HCT116 (cell line): ENCODE results near the gene S100A10.

Experiments used
- CBX3 ChIP-seq: IDR thresholded peaks from 2 replicates; pipeline ENCODE4 v1.6.1; 2012; ENCODE audit warnings: low read depth
- CEBPB ChIP-seq: IDR thresholded peaks from 2 replicates; pipeline ENCODE4 v1.6.1; 2012; ENCODE audit warnings: low read depth
- CTCF ChIP-seq, 3 experiments: fragments of 200-600 bp in 1 of 3; sonication (generic) in 1 of 3; IDR thresholded peaks in 2 of 3; conservative IDR thresholded peaks in 1 of 3; 2 replicates each; pipeline ENCODE4 v1.5.1; 2012 to 2017; ENCODE audit warnings: low read depth in 2 of 3, low read length in 2 of 3, antibody characterized with exemption in 1 of 3, borderline replicate concordance in 1 of 3, control low read depth in 1 of 3, mild to moderate bottlenecking in 1 of 3, mixed read lengths in 1 of 3, mixed run types in 1 of 3, moderate library complexity in 1 of 3; ENCODE audit not compliant: insufficient read depth in 1 of 3
- EZH2 ChIP-seq: fragments of 200-600 bp; sonication (generic); IDR thresholded peaks from 2 replicates; pipeline ENCODE4 v1.6.1; 2017; ENCODE audit warnings: antibody characterized with exemption, mixed run types
- EZH2phosphoT487 ChIP-seq: fragments of 200-600 bp; IDR thresholded peaks from 2 replicates; pipeline ENCODE4 v1.6.1; 2018; ENCODE audit warnings: antibody characterized with exemption, borderline replicate concordance
- MAX ChIP-seq: IDR thresholded peaks from 2 replicates; pipeline ENCODE4 v1.6.1; 2012
- POLR2AphosphoS5 ChIP-seq: IDR thresholded peaks from 2 replicates; pipeline ENCODE4 v1.6.1; 2011; ENCODE audit warnings: mild to moderate bottlenecking, low read depth, low read length, moderate library complexity
- SP1 ChIP-seq: IDR thresholded peaks from 2 replicates; pipeline ENCODE4 v1.6.1; 2012; ENCODE audit warnings: low read depth
- YY1 ChIP-seq: IDR thresholded peaks from 2 replicates; pipeline ENCODE4 v1.6.1; 2011; ENCODE audit warnings: low read length, low read depth, moderate library complexity, mild to moderate bottlenecking; ENCODE audit not compliant: insufficient replicate concordance; ENCODE audit errors: extremely low read depth
- ZFX ChIP-seq: fragments of 450-650 bp; IDR thresholded peaks from 2 replicates; pipeline ENCODE4 v1.6.1; 2017

GRCh38 chr1:152026895-152027294, 33.2 kb upstream of the S100A10 start:
- TF ChIP-seq CTCF (IDR thresholded peaks at IDR 0.05 in 2 of 3, conservative IDR thresholded peaks at IDR 0.05 in 1 of 3; ENCODE audit: borderline replicate concordance in 1 of 3, insufficient read depth in 1 of 3, low read depth in 2 of 3, low read length in 2 of 3) (no peak), SP1 (no peak), EZH2 (no peak), POLR2AphosphoS5 (no peak), EZH2phosphoT487 (no peak), ZFX (no peak), YY1 (no peak), MAX (no peak), CEBPB (no peak), CBX3 (no peak)
